ENCODE measurements around the gene MTM1. TPM values are rescaled to one million over a fixed set of nuclear protein-coding genes. Genes with fewer than 3 reads are reported as not detected.

Gene MTM1
- total and polyA plus RNA-seq, 2 donors from 2014 or later, result 6.6 to 20.5 TPM

- H3K9me3 ChIP-seq (ENCODE audit: control insufficient read depth in 2 of 3, insufficient read depth in 1 of 3, low read length in 3 of 3), result no peaks in the 10 kb centered on the region
- FAIRE-seq (no peak), DNase-seq (no peak)
- TF ChIP-seq, protein P1, sequence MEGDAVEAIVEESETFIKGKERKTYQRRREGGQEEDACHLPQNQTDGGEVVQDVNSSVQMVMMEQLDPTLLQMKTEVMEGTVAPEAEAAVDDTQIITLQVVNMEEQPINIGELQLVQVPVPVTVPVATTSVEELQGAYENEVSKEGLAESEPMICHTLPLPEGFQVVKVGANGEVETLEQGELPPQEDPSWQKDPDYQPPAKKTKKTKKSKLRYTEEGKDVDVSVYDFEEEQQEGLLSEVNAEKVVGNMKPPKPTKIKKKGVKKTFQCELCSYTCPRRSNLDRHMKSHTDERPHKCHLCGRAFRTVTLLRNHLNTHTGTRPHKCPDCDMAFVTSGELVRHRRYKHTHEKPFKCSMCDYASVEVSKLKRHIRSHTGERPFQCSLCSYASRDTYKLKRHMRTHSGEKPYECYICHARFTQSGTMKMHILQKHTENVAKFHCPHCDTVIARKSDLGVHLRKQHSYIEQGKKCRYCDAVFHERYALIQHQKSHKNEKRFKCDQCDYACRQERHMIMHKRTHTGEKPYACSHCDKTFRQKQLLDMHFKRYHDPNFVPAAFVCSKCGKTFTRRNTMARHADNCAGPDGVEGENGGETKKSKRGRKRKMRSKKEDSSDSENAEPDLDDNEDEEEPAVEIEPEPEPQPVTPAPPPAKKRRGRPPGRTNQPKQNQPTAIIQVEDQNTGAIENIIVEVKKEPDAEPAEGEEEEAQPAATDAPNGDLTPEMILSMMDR (IDR thresholded peaks at IDR 0.05; ENCODE audit: borderline replicate concordance, extremely low read depth, insufficient read depth), result no peak
- H3K4me1 ChIP-seq (ENCODE audit: control insufficient read depth in 2 of 3, insufficient read depth in 2 of 3, low read depth in 1 of 3, low read length in 3 of 3), result no peaks in the 10 kb centered on the region
- no peak overlapping the region for H3K4me3 ChIP-seq (ENCODE audit: low read length in 3 of 3)
- no peaks in the 10 kb centered on the region for H3K27me3 ChIP-seq (ENCODE audit: control insufficient read depth, insufficient read depth, low read length)
- H3K9ac ChIP-seq (ENCODE audit: low read length in 3 of 3), result no peak overlapping the region
- H3K36me3 ChIP-seq (ENCODE audit: control insufficient read depth in 2 of 3, insufficient read depth in 3 of 3, low read length in 3 of 3), result peaks cover 0 to 6% (median 3%) of the 10 kb centered on the region in 3 donors
- no peak overlapping the region for H3K27ac ChIP-seq (ENCODE audit: low read depth in 2 of 2, low read length in 2 of 2)
- intact Hi-C loops (cut with DNase I), result no loop called here
These were observed 26.2 kb downstream of the MTM1 start for GRCh38 chrX:150594584-150594983.

DNA sequence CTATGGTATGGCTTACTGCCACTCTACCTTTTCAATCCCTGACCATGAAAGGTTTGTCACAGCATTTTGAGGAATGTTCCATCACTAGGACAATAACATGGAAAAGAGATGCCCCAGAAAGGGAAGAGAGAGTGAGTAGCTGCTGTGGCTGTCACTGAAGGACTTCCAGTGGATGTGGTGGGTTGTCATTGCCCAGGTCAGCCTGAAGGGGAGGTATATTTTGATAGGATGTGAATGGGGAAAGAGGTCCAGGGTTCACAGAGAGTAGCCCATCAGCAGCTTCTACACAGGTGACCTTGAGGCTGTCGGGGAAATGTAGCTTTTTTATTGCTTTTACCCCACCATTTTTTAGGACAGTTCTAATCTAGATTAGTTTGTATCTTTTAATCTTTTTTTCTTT lies 30.8 kb downstream of the MTM1 start:
- Histone ChIP-seq H3K4me3 (ENCODE audit: low read length in 3 of 3) (no peak overlapping the region), H3K27me3 (ENCODE audit: control insufficient read depth, insufficient read depth, low read length) (no peaks in the 10 kb centered on the region), H3K4me1 (ENCODE audit: control insufficient read depth in 2 of 3, insufficient read depth in 2 of 3, low read depth in 1 of 3, low read length in 3 of 3) (no peaks in the 10 kb centered on the region), H3K9me3 (ENCODE audit: control insufficient read depth in 2 of 3, insufficient read depth in 1 of 3, low read length in 3 of 3) (no peaks in the 10 kb centered on the region), H3K27ac (ENCODE audit: low read depth in 2 of 2, low read length in 2 of 2) (no peak overlapping the region), H3K36me3 (ENCODE audit: control insufficient read depth in 2 of 3, insufficient read depth in 3 of 3, low read length in 3 of 3) (peaks cover 0 to 18% (median 3%) of the 10 kb centered on the region in 3 donors), H3K9ac (ENCODE audit: low read length in 3 of 3) (no peak overlapping the region)
- FAIRE-seq (no peak), DNase-seq (no peak)
- TF ChIP-seq, protein P1 (IDR thresholded peaks at IDR 0.05; ENCODE audit: borderline replicate concordance, extremely low read depth, insufficient read depth), result no peak
- intact Hi-C loops (cut with DNase I), result no loop called here

GRCh38 chrX:150602296-150602695 lies 33.9 kb downstream of the MTM1 start:
- no peak overlapping the region for H3K9ac ChIP-seq (ENCODE audit: low read length in 3 of 3)
- no peak overlapping the region for H3K4me3 ChIP-seq (ENCODE audit: low read length in 3 of 3)
- DNase-seq (no peak), FAIRE-seq (no peak)
- no peaks in the 10 kb centered on the region for H3K4me1 ChIP-seq (ENCODE audit: control insufficient read depth in 2 of 3, insufficient read depth in 2 of 3, low read depth in 1 of 3, low read length in 3 of 3)
- no peaks in the 10 kb centered on the region for H3K9me3 ChIP-seq (ENCODE audit: control insufficient read depth in 2 of 3, insufficient read depth in 1 of 3, low read length in 3 of 3)
- TF ChIP-seq, protein P1 (IDR thresholded peaks at IDR 0.05; ENCODE audit: borderline replicate concordance, extremely low read depth, insufficient read depth), result no peak
- no peaks in the 10 kb centered on the region for H3K27me3 ChIP-seq (ENCODE audit: control insufficient read depth, insufficient read depth, low read length)
- intact Hi-C loops (cut with DNase I), result no loop called here
- H3K36me3 ChIP-seq (ENCODE audit: control insufficient read depth in 2 of 3, insufficient read depth in 3 of 3, low read length in 3 of 3), result peaks cover 0 to 18% (median 3%) of the 10 kb centered on the region in 3 donors
- no peak overlapping the region for H3K27ac ChIP-seq (ENCODE audit: low read depth in 2 of 2, low read length in 2 of 2)

DNA sequence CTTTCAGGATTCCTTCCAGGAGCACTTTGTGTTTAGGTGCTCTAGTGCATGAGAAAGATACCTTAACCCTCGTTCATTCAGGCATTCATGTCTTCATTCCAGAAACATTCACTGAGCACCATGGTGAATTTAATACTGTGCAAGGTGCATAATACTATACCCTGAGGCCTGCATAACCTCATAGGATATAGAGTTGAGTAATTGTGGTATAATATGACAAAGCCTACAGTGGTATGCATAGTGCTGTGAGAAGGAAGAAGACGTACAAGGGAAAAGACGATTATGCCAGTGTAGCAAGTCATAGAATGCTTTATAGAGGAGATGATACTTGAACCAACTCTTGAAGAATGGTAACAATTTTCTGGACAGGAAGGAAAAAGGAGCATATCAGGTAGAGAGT lies 34.3 kb downstream of the MTM1 start:
- intact Hi-C loops (cut with DNase I), result no loop called here
- Histone ChIP-seq H3K9ac (ENCODE audit: low read length in 3 of 3) (no peak overlapping the region), H3K4me1 (ENCODE audit: control insufficient read depth in 2 of 3, insufficient read depth in 2 of 3, low read depth in 1 of 3, low read length in 3 of 3) (no peaks in the 10 kb centered on the region), H3K27me3 (ENCODE audit: control insufficient read depth, insufficient read depth, low read length) (no peaks in the 10 kb centered on the region), H3K4me3 (ENCODE audit: low read length in 3 of 3) (no peak overlapping the region), H3K9me3 (ENCODE audit: control insufficient read depth in 2 of 3, insufficient read depth in 1 of 3, low read length in 3 of 3) (no peaks in the 10 kb centered on the region), H3K36me3 (ENCODE audit: control insufficient read depth in 2 of 3, insufficient read depth in 3 of 3, low read length in 3 of 3) (peaks cover 0 to 18% (median 3%) of the 10 kb centered on the region in 3 donors), H3K27ac (ENCODE audit: low read depth in 2 of 2, low read length in 2 of 2) (no peak overlapping the region)
- FAIRE-seq (no peak), DNase-seq (no peak)
- TF ChIP-seq, protein P1 (IDR thresholded peaks at IDR 0.05; ENCODE audit: borderline replicate concordance, extremely low read depth, insufficient read depth), result no peak

Measured in kidney (tissue), 14 donors.